ENCODE results near the gene FBLN5.

Gene FBLN5

DNA sequence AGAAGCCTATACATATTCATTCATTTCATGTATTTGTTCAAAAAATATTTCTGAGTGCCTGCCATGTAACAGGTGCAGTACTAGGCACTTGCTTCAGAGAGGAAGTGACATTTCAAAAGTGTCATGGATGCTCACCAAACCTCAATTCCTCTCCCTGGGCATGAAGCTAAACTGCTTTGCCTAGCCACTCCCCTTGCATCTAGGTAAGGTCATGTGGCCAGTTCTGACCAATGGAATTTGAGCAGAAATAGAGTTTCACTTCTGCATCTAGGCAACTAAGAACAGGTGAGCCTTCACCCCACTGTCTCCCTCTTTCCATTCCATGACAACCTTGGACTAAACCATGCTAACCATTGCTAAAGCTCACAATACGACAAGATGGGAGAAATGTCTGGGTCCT, 107.7 kb downstream of the FBLN5 start:
- no peak overlapping the region for H3K4me3 ChIP-seq (ENCODE audit: control insufficient read depth, low read depth, low read length)
- TF ChIP-seq, protein P1, sequence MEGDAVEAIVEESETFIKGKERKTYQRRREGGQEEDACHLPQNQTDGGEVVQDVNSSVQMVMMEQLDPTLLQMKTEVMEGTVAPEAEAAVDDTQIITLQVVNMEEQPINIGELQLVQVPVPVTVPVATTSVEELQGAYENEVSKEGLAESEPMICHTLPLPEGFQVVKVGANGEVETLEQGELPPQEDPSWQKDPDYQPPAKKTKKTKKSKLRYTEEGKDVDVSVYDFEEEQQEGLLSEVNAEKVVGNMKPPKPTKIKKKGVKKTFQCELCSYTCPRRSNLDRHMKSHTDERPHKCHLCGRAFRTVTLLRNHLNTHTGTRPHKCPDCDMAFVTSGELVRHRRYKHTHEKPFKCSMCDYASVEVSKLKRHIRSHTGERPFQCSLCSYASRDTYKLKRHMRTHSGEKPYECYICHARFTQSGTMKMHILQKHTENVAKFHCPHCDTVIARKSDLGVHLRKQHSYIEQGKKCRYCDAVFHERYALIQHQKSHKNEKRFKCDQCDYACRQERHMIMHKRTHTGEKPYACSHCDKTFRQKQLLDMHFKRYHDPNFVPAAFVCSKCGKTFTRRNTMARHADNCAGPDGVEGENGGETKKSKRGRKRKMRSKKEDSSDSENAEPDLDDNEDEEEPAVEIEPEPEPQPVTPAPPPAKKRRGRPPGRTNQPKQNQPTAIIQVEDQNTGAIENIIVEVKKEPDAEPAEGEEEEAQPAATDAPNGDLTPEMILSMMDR (conservative IDR thresholded peaks at IDR 0.05; ENCODE audit: control insufficient read depth, insufficient read depth, low read depth, low read length), result no peak
- DNase-seq (ENCODE audit: low read depth), result no peak

DNA sequence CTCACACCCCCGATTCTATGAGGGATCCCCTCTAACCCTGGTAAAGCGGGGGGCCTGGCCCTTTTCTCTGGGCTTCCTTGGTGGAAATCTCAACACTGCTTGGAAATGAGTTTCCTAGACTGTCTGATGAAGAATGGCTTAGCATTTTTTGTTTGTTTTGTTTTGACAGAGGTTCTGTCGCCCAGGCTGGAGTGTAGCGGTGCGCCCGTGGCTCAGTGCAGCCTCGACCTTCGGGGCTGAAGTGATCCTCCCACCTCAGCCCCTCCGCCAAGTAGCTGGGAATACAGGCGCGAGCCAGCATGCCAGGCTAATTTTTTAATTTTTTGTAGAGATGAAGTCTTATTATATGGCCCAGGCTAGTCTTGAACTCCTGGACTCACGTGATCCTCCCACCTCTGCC, 110.4 kb downstream of the FBLN5 start:
- TF ChIP-seq, protein P1 (conservative IDR thresholded peaks at IDR 0.05; ENCODE audit: control insufficient read depth, insufficient read depth, low read depth, low read length), result no peak
- no peak for DNase-seq (ENCODE audit: low read depth)
- no peak overlapping the region for H3K4me3 ChIP-seq (ENCODE audit: control insufficient read depth, low read depth, low read length)

DNA sequence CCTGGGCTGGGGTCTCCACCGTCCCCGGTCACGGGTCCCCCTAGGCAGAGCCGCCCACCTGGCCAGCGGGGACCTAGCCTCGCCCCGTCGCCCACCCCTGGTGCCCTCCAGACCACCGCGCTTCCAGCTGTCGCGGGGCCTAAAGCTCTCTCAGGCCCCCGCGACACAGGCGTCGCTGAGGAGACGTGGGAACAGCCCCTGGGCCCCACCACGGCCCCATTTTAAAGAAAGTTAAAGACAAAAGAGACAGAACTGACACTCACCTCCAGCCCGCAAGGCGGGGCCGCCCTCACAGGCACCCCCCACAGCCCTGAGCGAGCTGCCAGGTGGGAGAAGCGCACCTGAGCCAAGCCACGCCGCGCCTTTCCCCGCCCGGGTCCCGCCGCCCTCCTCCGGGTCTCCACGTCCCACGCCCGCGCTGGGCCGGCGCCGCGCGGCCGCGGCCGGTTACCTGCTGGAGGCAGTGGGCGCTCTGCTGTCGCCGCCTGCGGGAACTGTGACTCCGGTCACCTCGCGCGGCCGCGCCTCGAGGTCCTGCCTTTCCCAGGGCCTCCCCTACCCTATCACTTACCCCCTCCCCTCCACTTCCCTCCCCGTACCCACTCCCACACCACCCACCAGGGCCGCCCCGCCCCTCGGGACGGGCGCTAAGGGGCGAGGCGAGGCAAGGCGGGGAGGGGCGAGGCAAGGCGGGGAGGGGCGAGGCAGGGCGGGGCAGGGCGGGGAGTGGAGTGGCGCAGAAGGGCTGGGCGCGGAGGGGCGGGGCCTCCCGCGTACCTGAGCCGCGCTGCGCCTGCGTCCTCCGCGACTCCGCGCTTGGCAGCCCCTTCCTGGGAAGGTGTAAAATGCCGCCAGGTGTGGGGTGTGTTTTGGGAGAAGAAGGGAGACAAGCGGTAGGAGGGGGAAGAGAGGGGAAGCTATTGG, 111.3 kb downstream of the FBLN5 start:
- DNase-seq (ENCODE audit: low read depth), result no peak
- H3K4me3 ChIP-seq (ENCODE audit: control insufficient read depth, low read depth, low read length), result peak overlapping the region; percentile 24
- TF ChIP-seq, protein P1 (conservative IDR thresholded peaks at IDR 0.05; ENCODE audit: control insufficient read depth, insufficient read depth, low read depth, low read length), result no peak

DNA sequence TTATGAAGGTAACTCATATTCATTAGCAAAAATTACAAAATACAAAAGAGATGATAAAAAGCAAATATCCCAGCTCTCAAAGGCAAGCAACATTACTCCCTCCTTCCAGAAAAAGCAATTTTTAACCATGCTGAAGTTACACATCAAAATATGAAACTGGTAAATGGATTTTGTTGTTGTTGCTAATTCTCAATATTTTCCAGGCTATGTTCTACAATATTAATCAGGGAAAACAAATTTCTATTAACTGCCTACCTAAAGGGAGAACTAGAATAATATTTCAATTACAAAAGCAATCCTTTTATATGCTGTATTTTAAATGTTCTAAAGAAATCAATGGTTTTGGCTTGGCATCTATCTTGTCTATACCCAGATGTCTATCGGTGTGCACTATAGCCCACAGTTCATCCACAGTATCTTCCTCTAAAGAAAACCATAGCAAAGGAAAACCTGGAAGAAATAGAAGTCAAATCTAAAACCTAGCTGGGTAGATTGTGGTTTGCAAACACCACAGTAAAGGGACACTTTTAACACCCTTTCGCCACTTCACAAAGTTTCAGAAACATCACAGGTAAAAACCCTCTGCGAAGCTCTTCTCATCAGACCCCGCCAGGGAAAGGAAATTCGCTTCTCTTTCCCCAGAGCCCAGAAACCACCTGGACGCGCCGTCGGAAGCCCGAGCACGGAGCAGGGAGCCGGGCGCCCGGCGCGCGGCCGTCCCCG, 112.1 kb downstream of the FBLN5 start:
- DNase-seq (ENCODE audit: low read depth), result no peak
- TF ChIP-seq, protein P1 (conservative IDR thresholded peaks at IDR 0.05; ENCODE audit: control insufficient read depth, insufficient read depth, low read depth, low read length), result no peak
- H3K4me3 ChIP-seq (ENCODE audit: control insufficient read depth, low read depth, low read length), result no peak overlapping the region

DNA sequence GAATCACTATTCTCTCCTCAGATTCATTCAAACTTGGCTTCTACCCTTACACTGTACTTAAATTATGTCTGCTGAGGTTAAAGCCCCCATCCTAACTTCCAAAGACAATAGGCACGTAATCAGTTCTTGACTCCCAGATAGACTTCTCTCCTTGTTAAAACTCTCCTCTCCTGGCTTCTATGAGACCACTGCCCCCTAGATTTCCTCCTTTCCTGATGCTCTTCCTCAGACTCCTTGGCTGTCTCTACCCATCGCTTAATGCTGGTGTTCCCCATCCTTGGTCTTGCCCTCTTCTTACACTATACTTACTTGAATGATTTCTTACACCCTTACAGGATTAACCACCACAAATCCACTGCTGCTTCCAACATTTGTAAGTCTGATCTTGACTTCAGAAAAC, 112.9 kb downstream of the FBLN5 start:
- DNase-seq (ENCODE audit: low read depth), result no peak
- TF ChIP-seq, protein P1 (conservative IDR thresholded peaks at IDR 0.05; ENCODE audit: control insufficient read depth, insufficient read depth, low read depth, low read length), result no peak
- no peak overlapping the region for H3K4me3 ChIP-seq (ENCODE audit: control insufficient read depth, low read depth, low read length)

DNA sequence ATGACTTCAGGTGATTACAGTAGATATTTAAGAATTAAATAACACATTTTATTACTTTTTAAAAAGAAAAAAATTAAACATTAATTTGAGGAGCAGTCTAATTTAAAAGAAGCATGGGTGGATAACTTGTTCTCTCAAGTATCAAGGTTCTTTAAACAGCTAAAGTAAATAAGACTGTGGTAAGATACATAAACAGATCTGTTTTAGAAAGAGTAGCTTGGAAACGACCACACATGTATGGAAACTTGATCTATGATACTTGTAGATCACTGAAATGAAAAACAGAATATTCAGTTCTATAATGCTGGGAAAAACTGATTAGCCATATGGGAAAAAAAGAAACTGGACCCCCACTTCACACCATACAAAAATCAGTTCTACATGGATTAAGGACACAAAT, 116.2 kb downstream of the FBLN5 start:
- TF ChIP-seq, protein P1 (conservative IDR thresholded peaks at IDR 0.05; ENCODE audit: control insufficient read depth, insufficient read depth, low read depth, low read length), result no peak
- DNase-seq (ENCODE audit: low read depth), result no peak
- H3K4me3 ChIP-seq (ENCODE audit: control insufficient read depth, low read depth, low read length), result no peak overlapping the region
